Glutamatergic neuron (in vitro differentiated cells): ENCODE measurements around the gene PAMR1. TPM values are rescaled to one million over a fixed set of nuclear protein-coding genes. Genes with fewer than 3 reads are reported as not detected.

Experiments used
- DNase-seq: peaks from one replicate; pipeline ENCODE4 v3.0.0; 2022
- H3K27ac Mint-ChIP-seq: one replicate; pipeline ENCODE4 v1.8.0; 2020; ENCODE audit warnings: mild to moderate bottlenecking, mixed read lengths, inconsistent platforms; ENCODE audit not compliant: unreplicated experiment
- H3K27me3 Mint-ChIP-seq: one replicate; pipeline ENCODE4 v1.8.0; 2020; ENCODE audit warnings: mild to moderate bottlenecking, moderate library complexity, mixed read lengths, inconsistent platforms; ENCODE audit not compliant: unreplicated experiment
- H3K36me3 Mint-ChIP-seq: one replicate; pipeline ENCODE4 v1.8.0; 2020; ENCODE audit warnings: mild to moderate bottlenecking, mixed read lengths, inconsistent platforms; ENCODE audit not compliant: unreplicated experiment
- H3K4me1 Mint-ChIP-seq: one replicate; pipeline ENCODE4 v1.8.0; 2020; ENCODE audit warnings: mild to moderate bottlenecking, low read depth, mixed read lengths, inconsistent platforms; ENCODE audit not compliant: unreplicated experiment
- H3K4me3 Mint-ChIP-seq: one replicate; pipeline ENCODE4 v1.8.0; 2020; ENCODE audit warnings: mild to moderate bottlenecking, mixed read lengths, inconsistent platforms; ENCODE audit not compliant: unreplicated experiment
- H3K9me3 Mint-ChIP-seq: one replicate; pipeline ENCODE4 v1.8.0; 2020; ENCODE audit warnings: mild to moderate bottlenecking, moderate library complexity, mixed read lengths, inconsistent platforms; ENCODE audit not compliant: unreplicated experiment
- total RNA-seq: library from RNA; stranded (reverse); fragmentation: NEBNext Ultra II Directional; extraction: Animal tissue kit (Norgen Biotek cat#: 25700); gene quantifications from one replicate; pipeline ENCODE4 v1.2.1, GENCODE V29; 2021; ENCODE audit not compliant: unreplicated experiment
- TF ChIP-seq, protein P1 (sequence below): fragments of 200-600 bp; sonication (generic); IDR thresholded peaks from one replicate; pipeline ENCODE4 v1.5.0; 2021; ENCODE audit not compliant: partially characterized antibody, unreplicated experiment

The PAMR1 gene
- total RNA-seq, 1 donor from 2014 or later: 10.6 TPM

DNA sequence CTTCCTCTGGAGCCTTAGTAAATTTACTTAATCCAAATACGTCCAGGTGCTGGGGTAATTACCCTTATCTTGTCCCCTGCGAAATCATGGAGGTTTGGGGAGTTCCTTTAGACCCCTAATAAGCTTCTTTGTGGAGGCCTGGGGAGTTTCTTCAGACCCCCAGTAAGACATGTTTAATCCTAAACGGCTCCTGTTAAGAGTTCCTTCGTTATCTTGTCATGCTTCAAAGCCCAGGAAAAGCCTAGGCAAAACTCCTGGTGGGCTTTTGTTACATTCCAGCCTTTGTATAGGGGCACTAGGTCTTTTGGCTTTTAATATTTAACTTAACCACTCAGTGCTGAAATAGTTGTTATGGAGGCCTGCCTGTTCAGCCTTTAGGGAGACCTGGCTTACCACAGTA, 18.1 kb upstream of the PAMR1 start:
- Mint-ChIP-seq H3K36me3 (no peaks in the 10 kb centered on the region), H3K4me3 (no peak overlapping the region), H3K4me1 (peaks cover 12% of the 10 kb centered on the region), H3K9me3 (no peaks in the 10 kb centered on the region), H3K27ac (no peak overlapping the region), H3K27me3 (peaks cover 2% of the 10 kb centered on the region)
- TF ChIP-seq, protein P1, sequence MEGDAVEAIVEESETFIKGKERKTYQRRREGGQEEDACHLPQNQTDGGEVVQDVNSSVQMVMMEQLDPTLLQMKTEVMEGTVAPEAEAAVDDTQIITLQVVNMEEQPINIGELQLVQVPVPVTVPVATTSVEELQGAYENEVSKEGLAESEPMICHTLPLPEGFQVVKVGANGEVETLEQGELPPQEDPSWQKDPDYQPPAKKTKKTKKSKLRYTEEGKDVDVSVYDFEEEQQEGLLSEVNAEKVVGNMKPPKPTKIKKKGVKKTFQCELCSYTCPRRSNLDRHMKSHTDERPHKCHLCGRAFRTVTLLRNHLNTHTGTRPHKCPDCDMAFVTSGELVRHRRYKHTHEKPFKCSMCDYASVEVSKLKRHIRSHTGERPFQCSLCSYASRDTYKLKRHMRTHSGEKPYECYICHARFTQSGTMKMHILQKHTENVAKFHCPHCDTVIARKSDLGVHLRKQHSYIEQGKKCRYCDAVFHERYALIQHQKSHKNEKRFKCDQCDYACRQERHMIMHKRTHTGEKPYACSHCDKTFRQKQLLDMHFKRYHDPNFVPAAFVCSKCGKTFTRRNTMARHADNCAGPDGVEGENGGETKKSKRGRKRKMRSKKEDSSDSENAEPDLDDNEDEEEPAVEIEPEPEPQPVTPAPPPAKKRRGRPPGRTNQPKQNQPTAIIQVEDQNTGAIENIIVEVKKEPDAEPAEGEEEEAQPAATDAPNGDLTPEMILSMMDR: no peak
- DNase-seq: no peak

- H3K36me3 Mint-ChIP-seq: no peaks in the 10 kb centered on the region
- no peak overlapping the region for H3K27ac Mint-ChIP-seq
- TF ChIP-seq, protein P1: no peak
- H3K9me3 Mint-ChIP-seq: no peaks in the 10 kb centered on the region
- H3K4me3 Mint-ChIP-seq: no peak overlapping the region
- peaks cover 2% of the 10 kb centered on the region for H3K27me3 Mint-ChIP-seq
- H3K4me1 Mint-ChIP-seq: peaks cover 12% of the 10 kb centered on the region
- DNase-seq: no peak
Measured at GRCh38 chr11:35541621-35542375, 16.4 kb upstream of the PAMR1 start.

GRCh38 chr11:35540526-35540925, 15.1 kb upstream of the PAMR1 start:
- Mint-ChIP-seq H3K36me3 (no peaks in the 10 kb centered on the region), H3K9me3 (no peaks in the 10 kb centered on the region), H3K27me3 (peaks cover 2% of the 10 kb centered on the region), H3K4me3 (no peak overlapping the region), H3K4me1 (peaks cover 12% of the 10 kb centered on the region), H3K27ac (peak overlapping the region; percentile 53)
- TF ChIP-seq, protein P1: no peak
- no peak for DNase-seq

- TF ChIP-seq, protein P1: no peak
- Mint-ChIP-seq H3K4me1 (peaks cover 12% of the 10 kb centered on the region), H3K9me3 (peaks cover 2% of the 10 kb centered on the region), H3K27me3 (peaks cover 2% of the 10 kb centered on the region), H3K4me3 (no peak overlapping the region), H3K36me3 (no peaks in the 10 kb centered on the region), H3K27ac (peak overlapping the region; percentile 53)
- no peak for DNase-seq
Measured at GRCh38 chr11:35539781-35540281, 14.4 kb upstream of the PAMR1 start.

DNA sequence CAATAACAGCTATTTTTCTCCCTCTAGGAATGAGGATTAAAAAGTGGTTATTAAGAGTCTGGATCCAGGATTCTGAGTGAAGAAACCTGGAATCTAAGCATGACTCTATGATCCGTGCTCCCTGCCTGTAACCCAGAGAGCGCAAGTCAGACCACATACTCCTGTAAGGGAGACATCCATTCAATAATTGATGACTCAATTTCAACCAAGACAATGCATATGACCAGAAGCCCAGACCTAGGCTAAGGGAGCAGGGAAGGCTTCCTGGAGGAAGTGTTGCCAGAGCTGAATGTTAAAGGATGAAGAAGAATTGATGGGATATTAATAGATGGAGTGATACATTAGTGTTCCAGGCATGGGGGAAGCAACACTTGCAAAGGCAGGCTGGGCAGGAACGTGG, 13.8 kb upstream of the PAMR1 start:
- DNase-seq: no peak
- Mint-ChIP-seq H3K27me3 (peaks cover 2% of the 10 kb centered on the region), H3K9me3 (peaks cover 2% of the 10 kb centered on the region), H3K36me3 (no peaks in the 10 kb centered on the region), H3K4me1 (peaks cover 12% of the 10 kb centered on the region), H3K27ac (no peak overlapping the region), H3K4me3 (peak overlapping the region; percentile 1)
- TF ChIP-seq, protein P1: no peak
